ENCODE data around the gene VASP. TPM values are rescaled to one million over a fixed set of nuclear protein-coding genes. Genes with fewer than 3 reads are reported as not detected.

VASP gene
- total RNA-seq, 1 experiment from 2014 or later: 152 TPM

- Histone ChIP-seq H3K27me3 (ENCODE audit: insufficient read depth, low read length) (no peaks in the 10 kb centered on the region), H4K20me1 (ENCODE audit: insufficient read depth) (no peaks in the 10 kb centered on the region), H3K9ac (ENCODE audit: low read length) (no peak overlapping the region), H3K4me1 (ENCODE audit: control insufficient read depth in 1 of 2, insufficient read depth in 2 of 2, low read length in 2 of 2) (peaks cover 14 to 28% of the 10 kb centered on the region in 2 experiments), H3K9me2 (ENCODE audit: insufficient read depth) (no peaks in the 10 kb centered on the region), H3K27ac (ENCODE audit: low read depth, low read length) (peak overlapping the region; percentile 25; the same call in 1 of the 2 replicates), H3K36me3 (ENCODE audit: control insufficient read depth in 1 of 2, insufficient read depth in 2 of 2, low read length in 2 of 2) (no peaks in the 10 kb centered on the region), H3K4me3 (replicated peaks in 1 of 2; ENCODE audit: low read depth in 1 of 2, low read length in 2 of 2) (no peak overlapping the region), H2AFZ (ENCODE audit: low read depth, low read length, poor library complexity, severe bottlenecking) (no peak overlapping the region), H3K4me2 (ENCODE audit: low read length) (peak overlapping the region; percentile 60), H3K9me3 (ENCODE audit: control insufficient read depth in 1 of 2, insufficient read depth in 1 of 2, low read depth in 1 of 2, low read length in 2 of 2) (no peaks in the 10 kb centered on the region), H3K79me2 (ENCODE audit: insufficient read depth, low read length) (peaks cover 31% of the 10 kb centered on the region; the same call in 1 of the 2 replicates)
- TF ChIP-seq CTCF (IDR thresholded peaks at IDR 0.05 in 2 of 3, conservative IDR thresholded peaks at IDR 0.05 in 1 of 3; ENCODE audit: borderline replicate concordance in 1 of 3, insufficient read depth in 1 of 3, low read depth in 2 of 3, low read length in 2 of 3) (peak; percentile 70 to 96 (median 93); a peak in 5 of 6 replicates), YY1 (IDR thresholded peaks at IDR 0.05; ENCODE audit: extremely low read depth, insufficient replicate concordance, low read depth, low read length) (peak; percentile 25), EGR1 (IDR thresholded peaks at IDR 0.05; ENCODE audit: low read depth) (no peak), POLR2AphosphoS5 (IDR thresholded peaks at IDR 0.05; ENCODE audit: low read depth, low read length) (no peak), RAD21 (IDR thresholded peaks at IDR 0.05; ENCODE audit: low read depth) (peak; percentile 76), TCF7L2 (IDR thresholded peaks at IDR 0.05; ENCODE audit: borderline replicate concordance, extremely low read depth, insufficient read depth, insufficient read length) (no peak), EZH2phosphoT487 (IDR thresholded peaks at IDR 0.05; ENCODE audit: borderline replicate concordance) (no peak), MAX (IDR thresholded peaks at IDR 0.05) (no peak), CBX3 (IDR thresholded peaks at IDR 0.05; ENCODE audit: low read depth) (no peak), ATF3 (IDR thresholded peaks at IDR 0.05) (no peak)
- no TSS peak for BruUV-seq (replicated peaks)
- ChIA-PET POLR2A (no interaction called here), RAD21 (ENCODE audit: low non-redundant PET in 1 of 2, low total read pairs in 2 of 2, uncharacterized antibody in 2 of 2, unreplicated experiment in 2 of 2) (no interaction called here), CTCF (interaction anchor here (0.9 to 2.5 kb wide), 4 partner anchors 11 to 84 kb away, joined by 3 to 9 read pairs (median 6); no protein-coding TSS in a partner anchor)
- peak; percentile 84 for ATAC-seq
- intact Hi-C loops (cut with micrococcal nuclease): loop anchor here (1.0 kb wide), 1 partner anchor 47 kb away; no protein-coding TSS in a partner anchor
- DNase-seq (ENCODE audit: low read depth, low spot score): peak; percentile 24
Observed at GRCh38 chr19:45569619-45570421, 62.5 kb downstream of the VASP start.
